Thyroid gland (tissue), 4 donors: ENCODE results near the gene MACROH2A1.

Experiments
- CTCF ChIP-seq, 6 experiments: fragments of 200-600 bp in 3 of 6; fragments of 450-650 bp in 3 of 6; sonication (generic) in 3 of 6; IDR thresholded peaks; one replicate each; pipeline ENCODE4 v1.5.1; 2016 to 2019; ENCODE audit warnings: antibody characterized with exemption in 6 of 6, mild to moderate bottlenecking in 2 of 6, inconsistent platforms in 1 of 6, moderate library complexity in 1 of 6
- POLR2A ChIP-seq, 2 donors: fragments of 450-650 bp; IDR thresholded peaks; one replicate each; pipeline ENCODE4 v1.6.1; 2017; ENCODE audit warnings: antibody characterized with exemption in 2 of 2, mild to moderate bottlenecking in 2 of 2, moderate library complexity in 1 of 2

- no peak for TF ChIP-seq CTCF (IDR thresholded peaks at IDR 0.05)
- TF ChIP-seq POLR2A (IDR thresholded peaks at IDR 0.05): no peak
These were observed 3.0 kb upstream of the MACROH2A1 start for GRCh38 chr5:135402031-135402430.
